SH-SY5Y (cell line): ENCODE measurements around the gene SFT2D1.

Source experiments
- GATA2 ChIP-seq: IDR thresholded peaks from 2 replicates; pipeline ENCODE4 v1.6.1; 2011; ENCODE audit warnings: mild to moderate bottlenecking, low read depth, low read length
- GATA3 ChIP-seq: IDR thresholded peaks from 2 replicates; pipeline ENCODE4 v1.6.1; 2011; ENCODE audit warnings: low read depth, mild to moderate bottlenecking, low read length, moderate library complexity

DNA sequence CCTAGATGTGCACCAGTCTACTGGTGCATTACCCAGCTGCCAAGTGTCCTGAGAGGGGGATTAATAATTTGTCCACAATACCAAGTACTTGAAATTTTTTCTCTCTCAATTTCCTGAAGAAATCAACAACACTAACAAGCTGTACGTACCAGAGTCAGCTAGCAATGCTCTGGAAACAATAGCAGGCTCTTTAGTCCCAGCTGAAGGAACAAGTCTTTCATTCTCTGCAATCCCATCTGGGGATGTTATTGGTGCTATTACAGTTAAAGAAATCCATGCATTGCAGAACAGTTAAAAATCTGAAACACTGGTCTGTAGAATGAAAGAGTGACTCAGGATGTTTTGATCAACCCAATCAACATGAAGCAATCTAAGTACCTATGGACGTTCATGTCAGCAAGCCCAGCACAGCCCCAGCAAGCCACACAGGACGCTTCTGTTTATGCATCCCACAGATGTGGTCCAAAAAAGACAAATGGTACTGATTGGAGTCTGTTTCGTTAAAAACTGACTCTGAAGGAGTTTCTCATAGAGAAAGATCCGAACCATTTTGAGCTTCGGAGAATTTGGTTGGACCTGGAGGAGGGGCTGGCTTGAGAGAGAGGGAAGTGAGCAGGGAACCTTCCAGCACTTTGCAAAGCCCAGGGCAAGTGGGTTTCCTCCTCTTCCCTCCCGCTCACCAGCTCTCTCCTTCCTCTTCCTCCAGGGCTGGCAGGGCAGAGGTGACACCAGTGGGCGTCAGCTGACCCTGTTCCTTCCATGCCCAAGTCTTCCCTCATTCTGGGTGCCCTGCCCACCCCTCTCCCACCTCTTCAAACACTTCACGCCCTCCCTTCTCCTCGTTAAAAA is 46.1 kb downstream of the SFT2D1 start:
- no peak for TF ChIP-seq GATA2
- TF ChIP-seq GATA3, result no peak
